Transverse colon (tissue), 3 donors: ENCODE results near the gene ELOVL1.

ENCODE experiments used
- CTCF ChIP-seq, 5 experiments: fragments of 200-600 bp in 3 of 5; fragments of 450-650 bp in 2 of 5; sonication (generic) in 3 of 5; IDR thresholded peaks; 1 replicate in 2 of 5; 2 replicates in 3 of 5; pipeline ENCODE4 v1.5.1; 2016 to 2017; ENCODE audit warnings: antibody characterized with exemption in 5 of 5, inconsistent platforms in 3 of 5, mild to moderate bottlenecking in 2 of 5, moderate library complexity in 1 of 5
- EP300 ChIP-seq: sonication (generic); formaldehyde crosslinking; IDR thresholded peaks from one replicate; pipeline ENCODE4 v1.6.1; 2017; ENCODE audit warnings: antibody characterized with exemption, low read depth
- POLR2A ChIP-seq: fragments of 450-650 bp; IDR thresholded peaks from one replicate; pipeline ENCODE4 v1.6.1; 2016; ENCODE audit warnings: antibody characterized with exemption, mild to moderate bottlenecking, moderate library complexity

- no peak for TF ChIP-seq CTCF (IDR thresholded peaks at IDR 0.05)
- no peak for TF ChIP-seq EP300
- no peak for TF ChIP-seq POLR2A
Measured at GRCh38 chr1:43382027-43382779, 14.4 kb upstream of the ELOVL1 start.
